Panc1 (cell line): ENCODE data around the gene PRKCQ.

Source experiments
- POLR2AphosphoS5 ChIP-seq: IDR thresholded peaks from 2 replicates; pipeline ENCODE4 v1.6.1; 2012; ENCODE audit warnings: mild to moderate bottlenecking, low read depth, low read length, moderate library complexity
- SIN3A ChIP-seq: IDR thresholded peaks from 2 replicates; pipeline ENCODE4 v1.6.1; 2012; ENCODE audit warnings: low read depth, mild to moderate bottlenecking, low read length, moderate library complexity, borderline replicate concordance; ENCODE audit not compliant: insufficient read depth
- TCF7L2 ChIP-seq: IDR thresholded peaks from 2 replicates; pipeline ENCODE4 v1.6.1; 2011; ENCODE audit warnings: mild to moderate bottlenecking, low read depth, low read length, inconsistent platforms
- TF ChIP-seq, protein P1 (sequence below): fragments of 450-650 bp; IDR thresholded peaks from 2 replicates; pipeline ENCODE4 v1.5.1; 2017; ENCODE audit warnings: mild to moderate bottlenecking
- TF ChIP-seq, protein P2 (sequence below), 2 experiments: IDR thresholded peaks; 2 replicates each; pipeline ENCODE4 v1.6.1; 2011 to 2012; ENCODE audit warnings: low read depth in 2 of 2, control low read depth in 1 of 2, low read length in 1 of 2, mild to moderate bottlenecking in 1 of 2, moderate library complexity in 1 of 2; ENCODE audit not compliant: insufficient read depth in 1 of 2

DNA sequence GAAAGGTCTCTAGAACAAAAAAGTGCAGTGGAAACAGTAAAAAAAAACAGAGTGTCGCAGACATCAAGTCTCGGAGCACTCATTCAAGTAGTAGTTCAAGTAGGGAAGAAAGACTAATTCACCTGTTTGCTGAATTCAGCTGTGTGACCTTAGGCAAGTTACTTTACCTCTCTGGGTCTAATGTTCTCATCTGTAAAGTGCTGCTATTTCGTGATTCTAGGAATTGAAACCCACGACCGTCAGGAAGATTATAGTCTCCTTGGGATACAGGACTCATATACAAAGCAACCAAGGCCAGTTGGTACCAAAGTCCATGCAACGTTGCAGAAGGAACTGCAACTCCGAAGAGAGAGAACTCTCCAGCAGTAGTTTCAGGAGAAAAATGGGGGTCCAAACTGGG lies 26.1 kb downstream of the PRKCQ start:
- no peak for TF ChIP-seq POLR2AphosphoS5
- TF ChIP-seq, protein P1, sequence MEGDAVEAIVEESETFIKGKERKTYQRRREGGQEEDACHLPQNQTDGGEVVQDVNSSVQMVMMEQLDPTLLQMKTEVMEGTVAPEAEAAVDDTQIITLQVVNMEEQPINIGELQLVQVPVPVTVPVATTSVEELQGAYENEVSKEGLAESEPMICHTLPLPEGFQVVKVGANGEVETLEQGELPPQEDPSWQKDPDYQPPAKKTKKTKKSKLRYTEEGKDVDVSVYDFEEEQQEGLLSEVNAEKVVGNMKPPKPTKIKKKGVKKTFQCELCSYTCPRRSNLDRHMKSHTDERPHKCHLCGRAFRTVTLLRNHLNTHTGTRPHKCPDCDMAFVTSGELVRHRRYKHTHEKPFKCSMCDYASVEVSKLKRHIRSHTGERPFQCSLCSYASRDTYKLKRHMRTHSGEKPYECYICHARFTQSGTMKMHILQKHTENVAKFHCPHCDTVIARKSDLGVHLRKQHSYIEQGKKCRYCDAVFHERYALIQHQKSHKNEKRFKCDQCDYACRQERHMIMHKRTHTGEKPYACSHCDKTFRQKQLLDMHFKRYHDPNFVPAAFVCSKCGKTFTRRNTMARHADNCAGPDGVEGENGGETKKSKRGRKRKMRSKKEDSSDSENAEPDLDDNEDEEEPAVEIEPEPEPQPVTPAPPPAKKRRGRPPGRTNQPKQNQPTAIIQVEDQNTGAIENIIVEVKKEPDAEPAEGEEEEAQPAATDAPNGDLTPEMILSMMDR = no peak
- no peak for TF ChIP-seq TCF7L2
- TF ChIP-seq, protein P2, sequence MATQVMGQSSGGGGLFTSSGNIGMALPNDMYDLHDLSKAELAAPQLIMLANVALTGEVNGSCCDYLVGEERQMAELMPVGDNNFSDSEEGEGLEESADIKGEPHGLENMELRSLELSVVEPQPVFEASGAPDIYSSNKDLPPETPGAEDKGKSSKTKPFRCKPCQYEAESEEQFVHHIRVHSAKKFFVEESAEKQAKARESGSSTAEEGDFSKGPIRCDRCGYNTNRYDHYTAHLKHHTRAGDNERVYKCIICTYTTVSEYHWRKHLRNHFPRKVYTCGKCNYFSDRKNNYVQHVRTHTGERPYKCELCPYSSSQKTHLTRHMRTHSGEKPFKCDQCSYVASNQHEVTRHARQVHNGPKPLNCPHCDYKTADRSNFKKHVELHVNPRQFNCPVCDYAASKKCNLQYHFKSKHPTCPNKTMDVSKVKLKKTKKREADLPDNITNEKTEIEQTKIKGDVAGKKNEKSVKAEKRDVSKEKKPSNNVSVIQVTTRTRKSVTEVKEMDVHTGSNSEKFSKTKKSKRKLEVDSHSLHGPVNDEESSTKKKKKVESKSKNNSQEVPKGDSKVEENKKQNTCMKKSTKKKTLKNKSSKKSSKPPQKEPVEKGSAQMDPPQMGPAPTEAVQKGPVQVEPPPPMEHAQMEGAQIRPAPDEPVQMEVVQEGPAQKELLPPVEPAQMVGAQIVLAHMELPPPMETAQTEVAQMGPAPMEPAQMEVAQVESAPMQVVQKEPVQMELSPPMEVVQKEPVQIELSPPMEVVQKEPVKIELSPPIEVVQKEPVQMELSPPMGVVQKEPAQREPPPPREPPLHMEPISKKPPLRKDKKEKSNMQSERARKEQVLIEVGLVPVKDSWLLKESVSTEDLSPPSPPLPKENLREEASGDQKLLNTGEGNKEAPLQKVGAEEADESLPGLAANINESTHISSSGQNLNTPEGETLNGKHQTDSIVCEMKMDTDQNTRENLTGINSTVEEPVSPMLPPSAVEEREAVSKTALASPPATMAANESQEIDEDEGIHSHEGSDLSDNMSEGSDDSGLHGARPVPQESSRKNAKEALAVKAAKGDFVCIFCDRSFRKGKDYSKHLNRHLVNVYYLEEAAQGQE (IDR thresholded peaks at IDR 0.05; ENCODE audit: insufficient read depth in 1 of 2, low read depth in 2 of 2, low read length in 1 of 2) = no peak
- no peak for TF ChIP-seq SIN3A
